Bronchial epithelial cell (primary cell): ENCODE data around the gene PCDHGA11. TPM values are rescaled to one million over a fixed set of nuclear protein-coding genes. Genes with fewer than 3 reads are reported as not detected.
A peak's percentile ranks its signal among the peaks of the same experiment; 100 is the strongest.
"Not testable (repeated sequence)": the region's sequence is repeated elsewhere in the genome, so short reads cannot be mapped to it uniquely, and the experiment has no call there.

ENCODE experiments used
- DNase-seq: peaks from one replicate; pipeline ENCODE4 v3.0.0-alpha.2; 2010; ENCODE audit warnings: low read depth
- FAIRE-seq: peaks from 2 replicates; lab custom pipeline; 2011; peaks lifted over from hg19 to GRCh38; lab: Jason Lieb, UNC
- H3K27me3 ChIP-seq: 2 replicates; pipeline ENCODE4 v1.5.1; 2011; ENCODE audit warnings: low read length; ENCODE audit not compliant: control insufficient read depth, insufficient read depth
- H3K36me3 ChIP-seq: 2 replicates; pipeline ENCODE4 v1.5.1; 2011; ENCODE audit warnings: low read length; ENCODE audit not compliant: control insufficient read depth, insufficient read depth
- H3K4me3 ChIP-seq: 2 replicates; pipeline ENCODE4 v1.5.1; 2011; ENCODE audit warnings: mild to moderate bottlenecking, low read depth, low read length, control low read depth
- CTCF ChIP-seq: IDR thresholded peaks from 2 replicates; pipeline ENCODE4 v1.5.1; 2011; ENCODE audit warnings: mild to moderate bottlenecking, moderate library complexity, low read length, control low read depth, inconsistent platforms; ENCODE audit not compliant: insufficient read depth, severe bottlenecking
- total RNA-seq: library from RNA; depleted of rRNA; stranded (reverse); fragments of >200 nt; gene quantifications from 2 replicates; pipeline ENCODE4 v1.2.1, GENCODE V29; 2014

Gene PCDHGA11
- total RNA-seq, 1 donor from 2014 or later: 1.6 TPM

DNA sequence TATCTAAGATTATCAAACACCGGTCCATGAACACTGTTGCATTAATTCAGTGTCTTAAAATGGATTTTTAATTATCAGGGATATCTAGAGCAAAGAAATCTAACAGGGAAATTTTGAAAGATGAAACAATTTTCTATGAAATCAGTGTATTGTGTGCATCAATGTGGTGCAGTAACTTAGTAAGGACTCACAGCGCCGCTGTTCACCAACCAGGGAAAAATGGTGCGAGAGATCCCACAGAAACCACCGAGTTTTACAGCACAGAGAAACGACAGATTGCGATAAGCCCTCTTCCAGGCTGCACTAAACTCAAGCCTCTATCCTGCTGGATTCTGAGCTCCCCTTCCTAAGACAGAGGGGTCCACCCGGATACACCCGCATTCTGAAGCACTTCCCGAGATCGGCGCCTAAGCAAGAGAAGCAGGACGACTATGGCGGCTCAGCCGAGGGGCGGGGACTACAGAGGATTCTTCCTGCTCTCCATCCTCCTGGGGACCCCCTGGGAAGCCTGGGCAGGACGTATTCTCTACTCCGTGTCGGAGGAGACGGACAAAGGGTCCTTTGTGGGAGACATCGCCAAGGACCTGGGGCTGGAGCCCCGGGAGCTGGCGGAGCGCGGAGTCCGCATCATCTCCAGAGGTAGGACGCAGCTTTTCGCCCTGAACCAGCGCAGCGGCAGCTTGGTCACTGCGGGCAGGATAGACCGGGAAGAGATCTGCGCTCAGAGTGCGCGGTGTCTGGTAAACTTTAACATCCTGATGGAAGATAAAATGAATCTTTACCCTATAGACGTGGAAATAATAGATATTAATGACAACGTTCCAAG is 38.2 kb upstream of the PCDHGA11 start, which contains the start of gene PCDHGA7:
Gene PCDHGA7, plus strand, starts transcription at position 274 of the 826 bp plus-strand sequence. Its CDS starts 158 bp downstream, at position 432.
- TF ChIP-seq CTCF: peak; percentile 29
- Histone ChIP-seq H3K4me3 (peak within 1 kb of the TSS; percentile 27), H3K36me3 (no peaks in the 10 kb centered on the region), H3K27me3 (no peaks in the 10 kb centered on the region)
- no peak for FAIRE-seq
- peak; percentile 12 for DNase-seq

GRCh38 chr5:141383345-141383744 is 37.5 kb upstream of the PCDHGA11 start:
- DNase-seq (no peak), FAIRE-seq (no peak)
- Histone ChIP-seq H3K36me3 (no peaks in the 10 kb centered on the region), H3K4me3 (no peak overlapping the region), H3K27me3 (no peaks in the 10 kb centered on the region)
- no peak for TF ChIP-seq CTCF

DNA sequence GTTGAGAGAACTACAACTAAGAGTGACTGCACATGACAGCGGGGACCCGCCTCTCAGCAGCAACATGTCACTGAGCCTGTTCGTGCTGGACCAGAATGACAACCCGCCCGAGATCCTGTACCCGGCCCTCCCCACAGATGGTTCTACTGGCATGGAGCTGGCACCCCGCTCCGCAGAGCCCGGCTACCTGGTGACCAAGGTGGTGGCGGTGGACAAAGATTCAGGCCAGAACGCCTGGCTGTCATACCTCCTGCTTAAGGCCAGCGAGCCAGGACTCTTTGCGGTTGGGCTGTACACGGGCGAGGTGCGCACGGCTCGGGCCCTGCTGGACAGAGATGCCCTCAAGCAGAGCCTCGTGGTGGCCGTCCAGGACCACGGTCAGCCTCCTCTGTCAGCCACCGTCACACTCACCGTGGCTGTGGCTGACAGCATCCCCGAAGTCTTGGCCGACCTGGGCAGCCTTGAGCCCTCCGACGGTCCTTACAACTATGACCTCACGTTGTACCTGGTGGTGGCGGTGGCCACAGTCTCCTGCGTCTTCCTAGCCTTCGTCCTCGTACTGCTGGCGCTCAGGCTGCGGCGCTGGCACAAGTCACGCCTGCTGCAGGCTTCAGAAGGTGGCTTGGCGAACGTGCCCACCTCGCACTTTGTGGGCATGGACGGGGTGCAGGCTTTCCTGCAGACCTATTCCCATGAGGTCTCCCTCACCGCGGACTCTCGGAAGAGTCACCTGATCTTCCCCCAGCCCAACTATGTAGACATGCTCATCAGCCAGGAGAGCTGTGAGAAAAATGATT is 36.2 kb upstream of the PCDHGA11 start:
- H3K27me3 ChIP-seq: no peaks in the 10 kb centered on the region
- H3K36me3 ChIP-seq: no peaks in the 10 kb centered on the region
- no peak for FAIRE-seq

GRCh38 chr5:141387557-141388311 is 33.1 kb upstream of the PCDHGA11 start, which contains the start of gene PCDHGB4:
Gene PCDHGB4 (plus strand): TSS chr5:141387698. CDS start chr5:141387885, 187 bp downstream.
- TF ChIP-seq CTCF: peak; percentile 59
- peak within 1 kb of the TSS; percentile 14 for H3K4me3 ChIP-seq
- DNase-seq: peak; percentile 34
- H3K27me3 ChIP-seq, H3K36me3 ChIP-seq: not testable (repeated sequence)
- FAIRE-seq: peak; percentile 100

More for the DNA sequence above, 36.2 kb upstream of the PCDHGA11 start:
- no peak overlapping the region for H3K4me3 ChIP-seq
- DNase-seq: no peak
- no peak for TF ChIP-seq CTCF

GRCh38 chr5:141388661-141389060 is 32.2 kb upstream of the PCDHGA11 start:
- DNase-seq (no peak), FAIRE-seq (no peak)
- TF ChIP-seq CTCF: no peak
- Histone ChIP-seq H3K36me3 (no peaks in the 10 kb centered on the region), H3K4me3 (no peak overlapping the region), H3K27me3 (no peaks in the 10 kb centered on the region)
